Endothelial cell of umbilical vein (primary cell): Measurements from ENCODE around the gene MRPL50. TPM values are rescaled to one million over a fixed set of nuclear protein-coding genes. Genes with fewer than 3 reads are reported as not detected.

Source experiments
- BruUV-seq: library from RNA; stranded (reverse); fragments of 400-500 nt; replicated peaks from 2 replicates; lab custom pipeline; 2021; lab: Mats Ljungman, UMichigan
- CTCF ChIA-PET: fragments of 300-600, 350-600 bp; sonication (Branson Sonifier 250); formaldehyde crosslinking; loops from one replicate; lab custom pipeline; 2021; ENCODE audit warnings: antibody characterized with exemption, inconsistent platforms; lab: Charles Lee
- POLR2A ChIA-PET: fragments of 300-600, 350-600 bp; sonication (Branson Sonifier 250); formaldehyde crosslinking; loops from one replicate; lab custom pipeline; 2021; ENCODE audit warnings: antibody characterized with exemption, inconsistent platforms; lab: Charles Lee
- DNase-seq: peaks from one replicate; pipeline ENCODE4 v3.0.0-alpha.2; 2011; ENCODE audit warnings: low read depth, low spot score
- FAIRE-seq: peaks from 2 replicates; lab custom pipeline; 2011; peaks lifted over from hg19 to GRCh38; lab: Jason Lieb, UNC
- H2AFZ ChIP-seq: 2 replicates; pipeline ENCODE4 v1.6.0; 2012; ENCODE audit warnings: low read depth, low read length, control low read depth, inconsistent platforms
- H3K27ac ChIP-seq: 2 replicates; pipeline ENCODE4 v1.5.1; 2011; ENCODE audit warnings: low read depth, mild to moderate bottlenecking, control low read depth, low read length, moderate library complexity; ENCODE audit not compliant: insufficient read depth
- H3K27me3 ChIP-seq, 2 experiments: 2 replicates each; pipeline versions ENCODE4 v1.6.0 to v1.6.1; 2011; ENCODE audit warnings: low read length in 2 of 2, mixed read lengths in 1 of 2; ENCODE audit not compliant: control insufficient read depth in 2 of 2, insufficient read depth in 2 of 2
- H3K36me3 ChIP-seq, 2 experiments: 2 replicates in 1 of 2; 3 replicates in 1 of 2; pipeline ENCODE4 v1.5.1; 2011; ENCODE audit warnings: low read length in 2 of 2, mild to moderate bottlenecking in 1 of 2, moderate library complexity in 1 of 2; ENCODE audit not compliant: control insufficient read depth in 2 of 2, insufficient read depth in 2 of 2; ENCODE audit errors: extremely low read depth in 1 of 2
- H3K4me1 ChIP-seq: 3 replicates; pipeline ENCODE4 v1.5.1; 2011; ENCODE audit warnings: mild to moderate bottlenecking, low read length; ENCODE audit not compliant: control insufficient read depth, insufficient read depth; ENCODE audit errors: extremely low read depth
- H3K4me2 ChIP-seq: 2 replicates; pipeline ENCODE4 v1.6.1; 2011; ENCODE audit warnings: low read length, control low read depth, mixed read lengths; ENCODE audit not compliant: insufficient read depth
- H3K4me3 ChIP-seq, 3 experiments: fragments of 200-600 bp in 1 of 3; sonication (generic), shearing (Covaris generic) in 1 of 3; replicated peaks in 1 of 3; 2 replicates each; pipeline ENCODE4 v1.5.1; 2011 to 2016; ENCODE audit warnings: control low read depth in 3 of 3, low read length in 3 of 3, mild to moderate bottlenecking in 2 of 3, inconsistent platforms in 1 of 3, low read depth in 1 of 3, moderate library complexity in 1 of 3; ENCODE audit not compliant: insufficient read depth in 1 of 3
- H3K79me2 ChIP-seq: 2 replicates; pipeline ENCODE4 v1.6.0; 2012; ENCODE audit warnings: low read length, inconsistent platforms; ENCODE audit not compliant: control insufficient read depth, insufficient read depth
- H3K9ac ChIP-seq: replicated peaks from 2 replicates; pipeline ENCODE3; 2011; ENCODE audit warnings: low read length, control low read depth; ENCODE audit not compliant: insufficient read depth; ENCODE audit errors: extremely low read depth
- H3K9me1 ChIP-seq: replicated peaks from 3 replicates; pipeline ENCODE4 v1.6.0; 2011; ENCODE audit warnings: mild to moderate bottlenecking, low read length; ENCODE audit not compliant: control insufficient read depth, insufficient read depth; ENCODE audit errors: extremely low read depth
- H3K9me3 ChIP-seq: replicated peaks from 2 replicates; pipeline ENCODE4 v1.5.1; 2012; ENCODE audit warnings: low read length, inconsistent platforms; ENCODE audit not compliant: control insufficient read depth, insufficient read depth
- H4K20me1 ChIP-seq: replicated peaks from 2 replicates; pipeline ENCODE3; 2011; ENCODE audit warnings: mild to moderate bottlenecking, low read length; ENCODE audit not compliant: control insufficient read depth, insufficient read depth; ENCODE audit errors: extremely low read depth
- EZH2 ChIP-seq: IDR thresholded peaks from 2 replicates; pipeline ENCODE4 v1.6.1; 2012; ENCODE audit warnings: borderline replicate concordance, low read depth, mild to moderate bottlenecking, moderate library complexity, low read length, inconsistent platforms; ENCODE audit not compliant: severe bottlenecking
- FOS ChIP-seq: IDR thresholded peaks from 2 replicates; pipeline ENCODE4 v1.6.1; 2011; ENCODE audit warnings: mild to moderate bottlenecking, low read length, moderate library complexity, borderline replicate concordance; ENCODE audit not compliant: insufficient read depth
- GATA2 ChIP-seq: IDR thresholded peaks from 2 replicates; pipeline ENCODE4 v1.7.0; 2011; ENCODE audit warnings: low read depth, mild to moderate bottlenecking, moderate library complexity, mixed read lengths, low read length; ENCODE audit not compliant: insufficient read length, insufficient read depth
- JUN ChIP-seq: IDR thresholded peaks from 2 replicates; pipeline ENCODE4 v1.6.1; 2011; ENCODE audit warnings: borderline replicate concordance, low read depth; ENCODE audit not compliant: insufficient read length, insufficient read depth
- MYC ChIP-seq: IDR thresholded peaks from one replicate; pipeline ENCODE4 v1.6.1; 2011; ENCODE audit warnings: mild to moderate bottlenecking, low read depth, low read length
- POLR2A ChIP-seq: IDR thresholded peaks from 2 replicates; pipeline ENCODE4 v1.6.1; 2012; ENCODE audit warnings: low read depth, mild to moderate bottlenecking, control low read depth, low read length
- POLR2AphosphoS5 ChIP-seq: IDR thresholded peaks from 2 replicates; pipeline ENCODE4 v1.6.1; 2012; ENCODE audit warnings: low read depth, mild to moderate bottlenecking, control low read depth, low read length, moderate library complexity; ENCODE audit not compliant: insufficient read depth
- dilution Hi-C: fragments of 300-500 bp; cut with MboI; formaldehyde crosslinking; loops from one replicate; pipeline ENCODE4 v1.15.0; 2019; ENCODE audit warnings: low sequenced_read_pairs; ENCODE audit not compliant: extremely low pct_ligation_motif_present
- intact Hi-C: fragments of 100-400 bp; cut with micrococcal nuclease; formaldehyde crosslinking; loops from one replicate; pipeline ENCODE4 v1.10.0; 2022
- polyA plus RNA-seq, 4 experiments: library from polyadenylated mRNA; depleted of rRNA in 3 of 4; stranded (reverse) in 3 of 4; unstranded in 1 of 4; fragments of >200 nt; gene quantifications; 2 replicates each; pipeline versions ENCODE4 v1.2.1 to v1.2.3, GENCODE V29; 2011 to 2012; ENCODE audit warnings: missing spikeins in 1 of 4
- total RNA-seq: library from RNA; stranded (reverse); gene quantifications from 2 replicates; pipeline ENCODE4 v1.2.3, GENCODE V29; 2021
- TF ChIP-seq, protein P1 (sequence below): IDR thresholded peaks from 2 replicates; pipeline ENCODE4 v1.6.1; 2011; ENCODE audit not compliant: insufficient read depth, insufficient read length
- TF ChIP-seq, protein P2 (sequence below), 2 donors: IDR thresholded peaks; 1 replicate in 1 of 2; 2 replicates in 1 of 2; pipeline ENCODE4 v1.5.1; 2011; ENCODE audit warnings: low read length in 2 of 2, mild to moderate bottlenecking in 2 of 2, moderate library complexity in 2 of 2, control low read depth in 1 of 2, inconsistent platforms in 1 of 2, low read depth in 1 of 2; ENCODE audit not compliant: insufficient read depth in 1 of 2; ENCODE audit errors: extremely low read depth in 1 of 2

The MRPL50 gene
- total and polyA plus RNA-seq, 2 donors (not counting 3 experiments of a cell fraction or from before 2014, with no cell fraction given) = 5.7 to 9.7 TPM

DNA sequence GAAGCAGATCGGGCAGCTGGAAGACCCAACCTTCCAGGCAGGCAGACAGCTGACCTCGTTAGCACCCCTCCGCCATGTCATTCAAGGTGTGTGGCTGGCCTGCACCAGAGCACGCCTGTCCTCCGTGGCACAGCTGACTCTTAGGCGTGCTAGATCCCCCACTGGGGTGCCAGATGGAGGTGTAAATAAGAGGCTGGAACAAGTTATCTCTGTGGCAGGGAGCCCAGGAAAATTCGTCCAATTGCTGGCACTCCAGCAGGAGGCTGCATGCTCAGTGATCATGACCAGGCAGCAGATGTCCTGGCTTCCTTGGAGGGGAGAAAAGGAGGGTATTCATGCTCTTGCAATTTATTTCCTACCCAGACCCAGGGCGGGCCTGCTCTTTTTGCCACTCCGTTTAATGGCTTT is 45.0 kb upstream of the MRPL50 start:
- no peak overlapping the region for H3K9ac ChIP-seq
- no peaks in the 10 kb centered on the region for H3K9me1 ChIP-seq
- no peaks in the 10 kb centered on the region for H3K9me3 ChIP-seq
- POLR2A ChIA-PET = no interaction called here
- no peak overlapping the region for H3K4me2 ChIP-seq
- dilution Hi-C loops (no loop called here), intact Hi-C loops (no loop called here)
- no peak for FAIRE-seq
- no peaks in the 10 kb centered on the region for H3K79me2 ChIP-seq
- no peaks in the 10 kb centered on the region for H3K36me3 ChIP-seq
- H3K4me1 ChIP-seq = no peaks in the 10 kb centered on the region
- no TSS peak for BruUV-seq
- TF ChIP-seq EZH2 (no peak), POLR2A (no peak), FOS (no peak), POLR2AphosphoS5 (no peak), GATA2 (no peak), JUN (no peak), MYC (no peak)
- TF ChIP-seq, protein P1, sequence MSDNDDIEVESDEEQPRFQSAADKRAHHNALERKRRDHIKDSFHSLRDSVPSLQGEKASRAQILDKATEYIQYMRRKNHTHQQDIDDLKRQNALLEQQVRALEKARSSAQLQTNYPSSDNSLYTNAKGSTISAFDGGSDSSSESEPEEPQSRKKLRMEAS = no peak
- TF ChIP-seq, protein P2, sequence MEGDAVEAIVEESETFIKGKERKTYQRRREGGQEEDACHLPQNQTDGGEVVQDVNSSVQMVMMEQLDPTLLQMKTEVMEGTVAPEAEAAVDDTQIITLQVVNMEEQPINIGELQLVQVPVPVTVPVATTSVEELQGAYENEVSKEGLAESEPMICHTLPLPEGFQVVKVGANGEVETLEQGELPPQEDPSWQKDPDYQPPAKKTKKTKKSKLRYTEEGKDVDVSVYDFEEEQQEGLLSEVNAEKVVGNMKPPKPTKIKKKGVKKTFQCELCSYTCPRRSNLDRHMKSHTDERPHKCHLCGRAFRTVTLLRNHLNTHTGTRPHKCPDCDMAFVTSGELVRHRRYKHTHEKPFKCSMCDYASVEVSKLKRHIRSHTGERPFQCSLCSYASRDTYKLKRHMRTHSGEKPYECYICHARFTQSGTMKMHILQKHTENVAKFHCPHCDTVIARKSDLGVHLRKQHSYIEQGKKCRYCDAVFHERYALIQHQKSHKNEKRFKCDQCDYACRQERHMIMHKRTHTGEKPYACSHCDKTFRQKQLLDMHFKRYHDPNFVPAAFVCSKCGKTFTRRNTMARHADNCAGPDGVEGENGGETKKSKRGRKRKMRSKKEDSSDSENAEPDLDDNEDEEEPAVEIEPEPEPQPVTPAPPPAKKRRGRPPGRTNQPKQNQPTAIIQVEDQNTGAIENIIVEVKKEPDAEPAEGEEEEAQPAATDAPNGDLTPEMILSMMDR (IDR thresholded peaks at IDR 0.05; ENCODE audit: extremely low read depth in 1 of 2, insufficient read depth in 1 of 2, low read depth in 1 of 2, low read length in 2 of 2) = no peak
- H3K27me3 ChIP-seq = peaks cover 3 to 6% of the 10 kb centered on the region in 2 experiments
- H3K4me3 ChIP-seq = no peak overlapping the region
- DNase-seq = no peak
- no peaks in the 10 kb centered on the region for H4K20me1 ChIP-seq
- CTCF ChIA-PET = no interaction called here
- no peak overlapping the region for H3K27ac ChIP-seq
- H2AFZ ChIP-seq = no peak overlapping the region
